Stomach (tissue), 4 donors: ENCODE results near the gene HCN1.

Experiments
- POLR2A ChIP-seq, 4 donors: fragments of 450-650 bp; IDR thresholded peaks; one replicate each; pipeline ENCODE4 v1.6.1; 2016; ENCODE audit warnings: antibody characterized with exemption in 4 of 4, control low read depth in 2 of 4, mild to moderate bottlenecking in 1 of 4, moderate library complexity in 1 of 4
- TF ChIP-seq, protein P1 (sequence below), 7 experiments: fragments of 450-650 bp in 4 of 7; fragments of 200-600 bp in 3 of 7; sonication (generic) in 3 of 7; IDR thresholded peaks; one replicate each; pipeline ENCODE4 v1.5.1; 2016 to 2019; ENCODE audit warnings: antibody characterized with exemption in 7 of 7, control low read depth in 2 of 7, mild to moderate bottlenecking in 1 of 7

DNA sequence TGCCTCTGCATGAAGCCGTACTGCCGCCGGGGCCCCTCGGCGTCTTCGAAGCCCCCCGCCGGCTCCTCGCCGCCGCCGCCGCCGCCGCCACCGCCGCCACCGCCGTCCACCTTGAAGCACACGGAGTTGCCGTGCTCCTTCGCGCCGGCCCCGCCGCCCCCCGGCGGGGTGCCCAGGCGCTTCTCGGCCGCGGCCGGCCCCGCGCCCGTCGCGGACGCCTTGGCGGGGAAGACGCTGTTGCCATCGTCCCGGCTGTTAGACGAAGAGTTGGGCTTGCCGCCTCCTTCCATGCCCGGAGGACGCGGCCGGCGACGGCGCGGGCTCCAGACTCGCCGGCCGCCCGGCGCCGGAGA, 400 bp downstream of the HCN1 start:
- TF ChIP-seq, protein P1, sequence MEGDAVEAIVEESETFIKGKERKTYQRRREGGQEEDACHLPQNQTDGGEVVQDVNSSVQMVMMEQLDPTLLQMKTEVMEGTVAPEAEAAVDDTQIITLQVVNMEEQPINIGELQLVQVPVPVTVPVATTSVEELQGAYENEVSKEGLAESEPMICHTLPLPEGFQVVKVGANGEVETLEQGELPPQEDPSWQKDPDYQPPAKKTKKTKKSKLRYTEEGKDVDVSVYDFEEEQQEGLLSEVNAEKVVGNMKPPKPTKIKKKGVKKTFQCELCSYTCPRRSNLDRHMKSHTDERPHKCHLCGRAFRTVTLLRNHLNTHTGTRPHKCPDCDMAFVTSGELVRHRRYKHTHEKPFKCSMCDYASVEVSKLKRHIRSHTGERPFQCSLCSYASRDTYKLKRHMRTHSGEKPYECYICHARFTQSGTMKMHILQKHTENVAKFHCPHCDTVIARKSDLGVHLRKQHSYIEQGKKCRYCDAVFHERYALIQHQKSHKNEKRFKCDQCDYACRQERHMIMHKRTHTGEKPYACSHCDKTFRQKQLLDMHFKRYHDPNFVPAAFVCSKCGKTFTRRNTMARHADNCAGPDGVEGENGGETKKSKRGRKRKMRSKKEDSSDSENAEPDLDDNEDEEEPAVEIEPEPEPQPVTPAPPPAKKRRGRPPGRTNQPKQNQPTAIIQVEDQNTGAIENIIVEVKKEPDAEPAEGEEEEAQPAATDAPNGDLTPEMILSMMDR (IDR thresholded peaks at IDR 0.05) = no peak
- TF ChIP-seq POLR2A (IDR thresholded peaks at IDR 0.05) = no peak
